HEK293T (cell line): ENCODE data around the gene KISS1R.
"Not testable (repeated sequence)": the region's sequence is repeated elsewhere in the genome, so short reads cannot be mapped to it uniquely, and the experiment has no call there.

Source experiments
- CTCF ChIA-PET: fragments of 350-600 bp; formaldehyde crosslinking; extraction: SDS; loops from one replicate; lab custom pipeline; 2021; ENCODE audit warnings: antibody characterized with exemption, inconsistent platforms; lab: Yijun Ruan, JAX
- POLR2A ChIA-PET: fragments of 350-600 bp; formaldehyde crosslinking; extraction: SDS; loops from one replicate; lab custom pipeline; 2020; ENCODE audit warnings: antibody characterized with exemption, inconsistent platforms; lab: Yijun Ruan, JAX
- DNase-seq: peaks from one replicate; pipeline ENCODE4 v3.0.0; 2012; ENCODE audit warnings: mixed read lengths; ENCODE audit errors: extremely low spot score
- ARNT ChIP-seq: fragments of 450-650 bp; IDR thresholded peaks from 2 replicates; pipeline ENCODE4 v1.6.1; 2017; ENCODE audit warnings: mild to moderate bottlenecking
- BHLHE40 ChIP-seq: fragments of 450-650 bp; IDR thresholded peaks from 2 replicates; pipeline ENCODE4 v1.6.1; 2016; ENCODE audit warnings: mild to moderate bottlenecking, moderate library complexity, borderline replicate concordance
- CTBP1 ChIP-seq: fragments of 450-650 bp; IDR thresholded peaks from 2 replicates; pipeline ENCODE4 v1.6.1; 2016; ENCODE audit warnings: borderline replicate concordance
- ELF4 ChIP-seq: fragments of 450-650 bp; IDR thresholded peaks from 2 replicates; pipeline ENCODE4 v1.6.1; 2017; ENCODE audit warnings: antibody characterized with exemption
- FOXA1 ChIP-seq: fragments of 450-650 bp; IDR thresholded peaks from 2 replicates; pipeline ENCODE4 v1.6.1; 2016; ENCODE audit warnings: mild to moderate bottlenecking
- FOXK2 ChIP-seq: fragments of 450-650 bp; IDR thresholded peaks from 2 replicates; pipeline ENCODE4 v1.6.1; 2016; ENCODE audit warnings: mild to moderate bottlenecking
- FOXM1 ChIP-seq: fragments of 450-650 bp; IDR thresholded peaks from 2 replicates; pipeline ENCODE4 v1.6.1; 2017; ENCODE audit warnings: mild to moderate bottlenecking, borderline replicate concordance
- HDGF ChIP-seq: fragments of 450-650 bp; IDR thresholded peaks from 2 replicates; pipeline ENCODE4 v1.6.1; 2017; ENCODE audit warnings: antibody characterized with exemption, borderline replicate concordance
- L3MBTL2 ChIP-seq: fragments of 450-650 bp; conservative IDR thresholded peaks from 2 replicates; pipeline ENCODE4 v1.6.1; 2016; ENCODE audit warnings: mild to moderate bottlenecking
- LEF1 ChIP-seq: fragments of 450-650 bp; IDR thresholded peaks from 2 replicates; pipeline ENCODE4 v1.6.1; 2017; ENCODE audit warnings: mild to moderate bottlenecking, borderline replicate concordance
- NFRKB ChIP-seq: fragments of 450-650 bp; IDR thresholded peaks from 2 replicates; pipeline ENCODE4 v1.6.1; 2016; ENCODE audit warnings: mild to moderate bottlenecking, moderate library complexity
- SP1 ChIP-seq: fragments of 450-650 bp; IDR thresholded peaks from 2 replicates; pipeline ENCODE4 v1.6.1; 2017
- SUZ12 ChIP-seq: fragments of 450-650 bp; IDR thresholded peaks from 2 replicates; pipeline ENCODE4 v1.6.1; 2016; ENCODE audit warnings: mild to moderate bottlenecking
- TARDBP ChIP-seq: fragments of 450-650 bp; IDR thresholded peaks from 2 replicates; pipeline ENCODE4 v1.6.1; 2016
- ZNF384 ChIP-seq: fragments of 450-650 bp; IDR thresholded peaks from 2 replicates; pipeline ENCODE4 v1.6.1; 2016
- TF ChIP-seq, protein P1 (sequence below): fragments of 450-650 bp; IDR thresholded peaks from 2 replicates; pipeline ENCODE4 v1.6.1; 2016

The KISS1R gene

DNA sequence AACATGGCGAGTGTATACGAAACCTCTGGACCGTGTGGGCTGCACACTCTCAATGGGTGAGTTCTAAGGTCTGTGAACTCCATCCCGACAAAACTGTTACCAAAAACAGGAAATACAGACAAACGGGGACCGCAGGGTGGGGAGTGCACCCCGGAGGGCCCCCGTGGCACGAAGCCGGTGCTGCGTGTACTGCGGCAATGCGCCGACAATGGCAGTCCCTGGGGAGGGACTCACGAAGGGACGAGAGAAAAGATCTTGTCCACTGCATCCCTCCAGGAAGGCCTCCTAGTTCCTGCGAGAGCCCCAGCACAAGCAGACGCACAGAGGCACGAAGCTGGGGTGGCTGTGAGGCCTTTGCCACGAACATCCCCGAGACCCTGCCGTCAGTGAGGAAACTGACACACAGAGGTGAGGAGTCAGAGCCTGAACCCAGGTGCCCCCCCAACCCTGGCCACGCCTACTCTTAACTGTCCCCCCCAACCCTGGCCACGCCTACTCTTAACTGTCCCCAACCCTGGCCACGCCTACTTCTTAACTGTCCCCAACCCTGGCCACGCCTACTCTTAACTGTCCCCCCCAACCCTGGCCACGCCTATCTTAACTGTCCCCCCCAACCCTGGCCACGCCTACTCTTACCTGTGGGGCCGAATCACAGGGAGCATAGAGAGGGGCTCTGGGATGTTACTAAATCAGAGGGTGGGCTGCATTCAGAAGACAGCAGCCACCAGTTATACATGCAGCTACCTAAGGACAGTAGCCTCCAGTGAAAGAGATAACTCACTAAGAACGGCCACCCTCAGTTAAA is 28.4 kb upstream of the KISS1R start:
- ChIA-PET POLR2A (no interaction called here), CTCF (no interaction called here)
- TF ChIP-seq ZNF384 (no peak), FOXA1 (no peak), L3MBTL2 (no peak), SP1 (no peak), NFRKB (no peak), TARDBP (no peak), CTBP1 (no peak)
- TF ChIP-seq, protein P1, sequence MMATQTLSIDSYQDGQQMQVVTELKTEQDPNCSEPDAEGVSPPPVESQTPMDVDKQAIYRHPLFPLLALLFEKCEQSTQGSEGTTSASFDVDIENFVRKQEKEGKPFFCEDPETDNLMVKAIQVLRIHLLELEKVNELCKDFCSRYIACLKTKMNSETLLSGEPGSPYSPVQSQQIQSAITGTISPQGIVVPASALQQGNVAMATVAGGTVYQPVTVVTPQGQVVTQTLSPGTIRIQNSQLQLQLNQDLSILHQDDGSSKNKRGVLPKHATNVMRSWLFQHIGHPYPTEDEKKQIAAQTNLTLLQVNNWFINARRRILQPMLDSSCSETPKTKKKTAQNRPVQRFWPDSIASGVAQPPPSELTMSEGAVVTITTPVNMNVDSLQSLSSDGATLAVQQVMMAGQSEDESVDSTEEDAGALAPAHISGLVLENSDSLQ: no peak
- DNase-seq: no peak

DNA sequence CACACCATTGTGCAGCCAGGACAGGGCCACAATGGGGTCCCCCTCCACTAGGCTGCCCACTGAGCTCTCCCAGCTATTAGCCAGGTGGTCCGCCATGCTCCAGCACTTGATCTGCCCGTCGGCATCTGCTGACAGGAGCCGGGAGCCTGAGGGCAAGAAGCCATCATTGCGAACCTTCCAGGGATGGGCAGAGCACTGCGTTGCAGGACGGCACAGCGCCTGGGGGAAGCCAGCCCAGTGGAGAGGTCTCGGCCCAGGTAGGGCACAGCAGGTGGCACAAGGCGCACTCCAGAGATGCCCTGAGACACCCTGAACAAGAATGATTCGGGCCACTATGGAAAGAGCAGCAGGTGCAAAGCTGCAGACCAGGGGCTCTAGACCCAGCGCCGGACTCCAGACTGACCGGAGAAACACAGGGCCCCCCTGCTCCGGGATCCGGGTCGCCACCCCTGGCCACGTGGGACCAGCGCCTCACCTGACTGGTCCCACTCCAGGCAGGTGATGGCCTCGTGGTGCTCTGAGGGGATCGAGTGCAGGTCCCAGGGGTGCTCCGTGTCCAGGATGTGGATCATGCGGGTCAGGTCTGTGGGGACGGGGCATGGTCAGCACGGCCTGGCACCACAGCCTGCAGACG is 27.4 kb upstream of the KISS1R start:
- TF ChIP-seq SUZ12: no peak
- TF ChIP-seq ELF4: no peak
- no peak for TF ChIP-seq LEF1
- TF ChIP-seq FOXK2: no peak
- TF ChIP-seq ZNF384: no peak
- TF ChIP-seq ARNT: no peak
- TF ChIP-seq SP1: no peak
- TF ChIP-seq CTBP1: no peak
- no peak for TF ChIP-seq BHLHE40
- no peak for TF ChIP-seq NFRKB
- TF ChIP-seq L3MBTL2: no peak
- TF ChIP-seq FOXA1: no peak
- no peak for TF ChIP-seq FOXM1
- TF ChIP-seq HDGF: no peak
- no peak for TF ChIP-seq TARDBP
- TF ChIP-seq, protein P1: no peak
- POLR2A ChIA-PET: no interaction called here
- CTCF ChIA-PET: no interaction called here
- DNase-seq: no peak

DNA sequence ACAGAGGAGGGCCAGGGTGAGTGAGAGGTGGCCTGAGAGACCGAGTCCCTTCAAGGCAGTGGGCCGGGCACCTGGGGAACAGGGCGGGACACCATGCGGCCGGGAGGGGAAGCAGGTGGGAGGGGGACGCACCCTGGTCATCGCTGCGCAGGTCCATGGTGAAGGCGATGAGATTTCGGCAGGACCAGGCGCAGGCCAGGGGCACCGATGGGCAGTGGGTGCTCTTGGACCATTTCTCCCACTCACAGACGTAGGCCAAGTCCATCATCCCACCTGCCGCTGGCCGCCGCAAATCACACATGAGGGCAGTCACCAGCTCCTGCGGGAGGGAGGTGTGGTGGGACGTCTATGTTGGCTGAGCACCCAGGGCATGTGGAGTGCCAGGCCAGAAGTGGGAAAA is 26.3 kb upstream of the KISS1R start:
- POLR2A ChIA-PET: no interaction called here
- TF ChIP-seq NFRKB (no peak), FOXM1 (no peak), ARNT (no peak), FOXK2 (no peak), TARDBP (no peak), FOXA1 (no peak), SUZ12 (no peak), LEF1 (no peak), L3MBTL2 (no peak), CTBP1 (no peak), SP1 (no peak), ZNF384 (no peak), BHLHE40 (no peak), ELF4 (no peak), HDGF (no peak)
- TF ChIP-seq, protein P1: no peak
- CTCF ChIA-PET: no interaction called here
- DNase-seq: no peak

DNA sequence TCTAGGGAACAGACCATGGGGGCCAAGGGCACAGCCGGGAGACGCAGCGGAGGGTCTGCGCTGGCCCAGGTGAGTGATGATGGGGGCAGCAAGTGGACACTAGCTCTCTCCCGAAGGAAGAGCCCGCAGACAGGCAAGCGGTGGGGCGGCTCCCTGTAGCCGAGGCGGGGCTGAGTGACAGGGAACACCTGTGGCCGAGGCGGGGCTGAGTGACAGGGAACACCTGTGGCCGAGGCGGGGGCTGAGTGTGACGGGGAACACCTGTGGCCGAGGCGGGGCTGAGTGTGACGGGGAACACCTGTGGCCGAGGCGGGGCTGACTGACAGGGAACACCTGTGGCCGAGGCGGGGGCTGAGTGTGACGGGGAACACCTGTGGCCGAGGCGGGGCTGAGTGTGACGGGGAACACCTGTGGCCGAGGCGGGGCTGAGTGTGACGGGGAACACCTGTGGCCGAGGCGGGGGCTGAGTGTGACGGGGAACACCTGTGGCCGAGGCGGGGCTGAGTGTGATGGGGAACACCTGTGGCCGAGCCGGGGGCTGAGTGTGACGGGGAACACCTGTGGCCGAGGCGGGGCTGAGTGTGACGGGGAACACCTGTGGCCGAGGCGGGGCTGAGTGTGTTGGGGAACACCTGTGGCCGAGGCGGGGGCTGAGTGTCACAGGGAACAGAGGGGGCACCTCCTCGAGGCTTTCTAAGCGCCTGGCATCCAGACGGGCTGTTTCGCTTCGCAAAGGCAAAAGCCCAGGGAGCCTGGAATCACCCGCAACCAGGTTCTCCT is 25.5 kb upstream of the KISS1R start:
- DNase-seq, CTCF ChIA-PET: not testable (repeated sequence)
- POLR2A ChIA-PET: interaction anchor here (1.7 kb wide), 1 partner anchor 9 kb away, joined by 4 read pairs; no protein-coding TSS in a partner anchor

DNA sequence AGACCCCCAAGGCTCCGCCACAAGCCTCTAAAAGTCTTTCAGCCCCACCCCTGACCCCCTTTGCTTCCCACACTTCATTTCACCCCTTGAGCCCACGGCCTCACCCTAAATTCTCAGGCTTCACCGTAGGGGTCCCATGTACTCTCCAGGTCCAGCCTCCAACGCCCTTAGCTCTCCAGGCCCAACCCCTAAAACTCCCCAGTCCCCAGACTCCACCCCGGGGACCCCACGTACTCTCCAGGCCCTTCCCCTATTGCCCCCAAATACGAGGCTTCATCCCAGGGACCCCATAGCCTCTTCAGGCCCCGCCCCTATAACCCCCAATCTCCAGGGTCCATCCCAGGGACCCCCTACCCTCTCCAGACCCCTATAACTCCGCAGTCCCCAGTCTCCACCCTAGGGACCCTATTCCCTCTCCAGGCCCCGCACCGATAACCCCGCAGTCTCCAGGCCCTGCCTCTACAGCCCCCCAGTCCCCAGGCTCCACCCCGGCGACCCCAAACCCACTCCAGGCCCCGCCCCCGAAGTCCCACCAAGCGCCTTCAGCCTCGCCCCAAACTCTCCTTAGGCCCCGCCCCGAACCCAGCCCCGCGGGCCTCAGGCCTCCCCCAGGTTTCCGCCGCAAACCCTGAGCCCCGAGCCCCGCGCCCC is 24.8 kb upstream of the KISS1R start:
- no peak for DNase-seq
- ChIA-PET POLR2A (interaction anchor here (1.7 kb wide), 1 partner anchor 9 kb away, joined by 4 read pairs; no protein-coding TSS in a partner anchor), CTCF (interaction anchor here (0.6 to 1.3 kb wide), 2 partner anchors 36 to 123 kb away, joined by 3 read pairs; no protein-coding TSS in a partner anchor)
- TF ChIP-seq NFRKB: no peak
- TF ChIP-seq ELF4: no peak
- TF ChIP-seq, protein P1: no peak
- no peak for TF ChIP-seq FOXA1
